Astrocyte of the spinal cord (primary cell): Measurements from ENCODE around the gene CGB7.

Source experiments
- DNase-seq: peaks from one replicate; pipeline ENCODE4 v3.0.0; 2011; ENCODE audit warnings: low read depth, low spot score
- H3K4me3 ChIP-seq: 2 replicates; pipeline ENCODE4 v1.5.1; 2011; ENCODE audit warnings: low read depth, mild to moderate bottlenecking, low read length, moderate library complexity
- CTCF ChIP-seq: IDR thresholded peaks from 2 replicates; pipeline ENCODE4 v1.5.1; 2012; ENCODE audit warnings: low read depth, mild to moderate bottlenecking, low read length, inconsistent platforms
- in situ Hi-C: cut with HindIII; loops from 2 replicates; pipeline ENCODE4 v1.10.0; 2017; ENCODE audit warnings: low sequenced_read_pairs

The CGB7 gene

GRCh38 chr19:49073514-49074378 is 16.2 kb upstream of the CGB7 start:
- TF ChIP-seq CTCF: peak; percentile 30
- in situ Hi-C loops: no loop called here
- no peak for DNase-seq
- H3K4me3 ChIP-seq: no peak overlapping the region

GRCh38 chr19:49071860-49072547 is 14.5 kb upstream of the CGB7 start:
- no peak for TF ChIP-seq CTCF
- in situ Hi-C loops: no loop called here
- DNase-seq: no peak
- no peak overlapping the region for H3K4me3 ChIP-seq

GRCh38 chr19:49070416-49070815 is 12.9 kb upstream of the CGB7 start:
- in situ Hi-C loops: no loop called here

GRCh38 chr19:49069026-49069425 is 11.5 kb upstream of the CGB7 start:
- H3K4me3 ChIP-seq: no peak overlapping the region
- in situ Hi-C loops: no loop called here
- no peak for TF ChIP-seq CTCF
- no peak for DNase-seq

More at GRCh38 chr19:49070416-49070815, 12.9 kb upstream of the CGB7 start:
- no peak for TF ChIP-seq CTCF
- DNase-seq: no peak
- no peak overlapping the region for H3K4me3 ChIP-seq

- no peak for TF ChIP-seq CTCF
- in situ Hi-C loops: no loop called here
- no peak overlapping the region for H3K4me3 ChIP-seq
- DNase-seq: no peak
These were observed 10.0 kb upstream of the CGB7 start for GRCh38 chr19:49067554-49067953.

GRCh38 chr19:49065905-49066512 is 8.5 kb upstream of the CGB7 start:
- DNase-seq: no peak
- H3K4me3 ChIP-seq: no peak overlapping the region
- no peak for TF ChIP-seq CTCF
- in situ Hi-C loops: no loop called here
